GM19240 (cell line): Measurements from ENCODE around the gene UPP2.

Experiments
- DNase-seq: peaks from one replicate; pipeline ENCODE4 v3.0.0; 2011; ENCODE audit warnings: low spot score; ENCODE audit not compliant: insufficient read length

Gene UPP2

GRCh38 chr2:158104903-158105302 is 3.2 kb downstream of the UPP2 start:
- DNase-seq, result no peak

- no peak for DNase-seq
These were observed 11.3 kb downstream of the UPP2 start for GRCh38 chr2:158112992-158113391.

DNA sequence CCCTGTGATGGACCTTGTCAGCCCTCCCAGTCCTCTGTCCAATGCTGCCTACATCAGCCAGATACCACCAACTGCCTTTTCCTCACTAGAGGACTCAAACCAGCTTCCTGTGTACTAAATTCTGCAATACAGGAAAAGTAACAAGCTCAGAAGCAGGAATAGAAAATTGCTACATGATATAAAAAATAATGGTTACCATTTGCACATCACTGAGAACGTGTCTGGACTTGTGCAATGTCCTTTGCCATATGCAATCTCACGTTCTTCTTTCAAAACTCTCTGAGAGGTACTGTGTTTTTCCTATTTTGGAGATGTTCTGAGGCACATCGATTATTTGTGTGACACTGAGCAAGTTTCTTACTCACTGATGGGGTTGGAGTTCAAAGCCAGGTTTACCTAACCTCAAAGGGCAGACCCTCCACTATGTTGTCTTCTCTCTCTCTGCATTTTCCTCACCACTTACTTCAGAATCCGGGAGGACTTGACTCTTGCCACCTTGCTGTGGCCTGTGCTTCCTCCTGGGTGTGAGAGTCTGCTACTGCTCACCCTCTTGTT is 12.1 kb downstream of the UPP2 start:
- DNase-seq, result no peak

- DNase-seq, result no peak
These were observed 12.8 kb downstream of the UPP2 start for GRCh38 chr2:158114516-158114915.

DNA sequence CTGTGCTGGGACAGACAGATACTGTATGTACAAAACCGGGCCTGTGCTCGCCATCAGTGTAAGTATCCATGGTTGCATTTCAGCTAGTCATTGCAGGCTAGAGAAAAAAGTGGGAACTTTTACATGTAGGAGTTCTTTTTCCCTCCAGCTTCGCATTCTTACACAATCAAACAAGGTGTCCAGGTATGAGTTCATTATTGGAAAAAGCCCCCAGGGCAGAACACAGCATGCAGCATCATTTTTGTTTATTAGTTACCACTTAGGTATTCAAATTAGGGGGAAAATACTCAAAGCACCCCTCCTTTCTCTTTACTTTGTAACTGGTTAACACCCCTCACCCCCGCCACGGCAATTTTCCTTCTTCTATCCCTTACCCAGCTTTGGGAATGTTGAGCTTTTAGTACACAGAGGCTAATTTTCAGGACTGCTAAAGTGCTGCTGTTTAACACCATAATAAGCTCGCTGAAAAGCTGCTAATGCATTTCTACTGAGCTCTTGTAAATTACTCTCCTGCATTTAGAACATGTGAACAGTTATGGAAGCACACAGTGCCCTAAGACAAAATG is 13.6 kb downstream of the UPP2 start:
- no peak for DNase-seq

- no peak for DNase-seq
These were observed 15.3 kb downstream of the UPP2 start for GRCh38 chr2:158116936-158117335.

DNA sequence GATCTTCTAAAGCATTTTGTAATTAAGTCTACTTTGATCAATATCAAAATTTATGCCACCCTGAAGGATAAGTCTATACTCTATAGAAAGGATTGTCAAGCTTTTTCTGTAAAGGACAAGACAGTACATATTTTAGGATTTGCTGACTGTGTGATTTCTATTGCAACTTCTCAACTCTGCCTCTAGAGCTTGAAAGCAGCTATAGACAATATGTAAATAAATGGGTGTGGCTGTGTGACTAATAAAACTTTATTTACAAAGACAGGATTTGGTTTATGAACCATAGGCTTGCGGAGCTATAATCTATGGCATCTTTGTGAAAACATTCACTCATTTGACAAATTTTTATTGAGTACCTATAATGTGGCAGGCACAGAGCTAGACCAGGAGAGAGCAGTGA is 18.4 kb downstream of the UPP2 start:
- DNase-seq, result no peak

DNA sequence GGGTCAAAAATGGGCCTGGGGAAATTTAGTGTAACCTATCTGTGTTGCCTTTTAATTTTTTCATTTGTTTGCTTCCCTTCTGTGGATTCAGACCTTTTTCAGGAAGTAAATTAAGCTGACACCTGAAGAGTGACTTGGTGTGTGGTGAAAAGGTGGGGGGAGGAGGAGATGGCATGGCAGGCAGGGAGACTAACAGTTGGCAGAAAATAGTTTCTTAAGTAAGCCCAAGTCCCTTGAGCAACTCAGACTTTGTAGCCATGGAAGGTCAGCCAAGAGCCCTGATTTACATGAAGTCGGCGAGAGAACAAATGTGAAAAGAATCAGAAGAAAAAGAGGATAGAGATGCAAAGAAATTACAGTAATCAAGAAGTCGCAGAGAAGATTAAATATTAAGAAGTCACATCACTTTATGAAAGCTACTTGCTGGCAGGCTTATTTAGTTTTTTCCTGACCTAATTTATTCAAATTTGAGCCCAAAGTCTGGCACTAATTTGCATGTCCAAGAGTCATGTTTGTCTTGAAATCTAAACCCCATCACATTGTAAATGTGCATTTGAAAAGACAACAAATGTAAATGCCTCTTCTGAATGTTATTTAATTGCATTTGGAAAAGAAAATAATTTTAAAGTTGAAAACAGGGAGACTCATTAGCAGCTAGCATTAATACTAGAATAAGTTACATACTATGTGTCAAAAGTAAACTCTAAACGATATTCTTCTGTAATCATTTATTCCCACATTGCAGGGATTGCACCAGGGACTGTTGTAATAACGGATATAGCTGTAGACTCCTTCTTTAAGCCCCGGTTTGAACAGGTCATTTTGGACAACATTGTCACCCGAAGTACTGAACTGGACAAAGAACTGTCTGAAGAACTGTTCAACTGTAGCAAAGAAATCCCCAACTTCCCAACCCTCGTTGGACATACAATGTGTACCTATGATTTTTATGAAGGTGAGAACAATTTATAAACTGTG is 19.3 kb downstream of the UPP2 start:
- no peak for DNase-seq

GRCh38 chr2:158124896-158125295 is 23.2 kb downstream of the UPP2 start:
- no peak for DNase-seq

DNA sequence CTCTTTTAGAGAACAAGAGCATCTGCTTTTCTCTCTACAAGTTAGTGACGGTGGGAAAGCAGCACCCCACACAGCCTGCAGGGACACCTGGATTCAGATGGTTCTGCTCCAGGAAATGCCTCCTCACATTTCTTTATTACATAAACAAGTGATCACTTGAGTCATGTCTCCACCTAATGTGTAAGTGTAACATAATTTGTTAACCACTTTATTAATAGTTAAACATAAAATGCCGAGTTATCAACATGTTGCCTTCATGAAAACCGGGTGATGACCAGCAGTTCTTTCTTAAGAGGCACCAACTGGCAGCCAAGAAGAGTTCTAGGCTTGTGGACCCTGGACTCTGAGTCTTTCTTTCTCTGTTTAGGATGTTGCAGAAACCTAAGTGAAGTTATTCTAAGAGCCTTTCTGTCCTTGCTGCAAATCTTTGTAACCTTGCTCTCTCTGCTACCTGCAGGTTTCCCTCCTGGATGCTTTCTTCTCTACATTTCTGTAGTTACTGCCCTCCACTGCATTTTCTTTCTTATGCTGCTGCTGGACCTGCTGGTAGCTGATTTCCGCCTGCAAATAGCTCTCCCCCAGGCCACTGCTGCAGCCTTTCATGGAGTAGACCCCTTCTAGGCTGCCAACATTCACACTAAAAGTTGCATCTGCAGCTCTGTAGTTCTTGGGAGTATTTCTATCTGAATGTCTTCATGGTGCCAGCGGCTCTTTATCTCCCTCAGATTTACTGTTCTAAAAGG is 24.3 kb downstream of the UPP2 start:
- DNase-seq, result no peak

GRCh38 chr2:158127380-158127804 is 25.7 kb downstream of the UPP2 start:
- no peak for DNase-seq

GRCh38 chr2:158128168-158128973 is 26.7 kb downstream of the UPP2 start:
- DNase-seq, result no peak

DNA sequence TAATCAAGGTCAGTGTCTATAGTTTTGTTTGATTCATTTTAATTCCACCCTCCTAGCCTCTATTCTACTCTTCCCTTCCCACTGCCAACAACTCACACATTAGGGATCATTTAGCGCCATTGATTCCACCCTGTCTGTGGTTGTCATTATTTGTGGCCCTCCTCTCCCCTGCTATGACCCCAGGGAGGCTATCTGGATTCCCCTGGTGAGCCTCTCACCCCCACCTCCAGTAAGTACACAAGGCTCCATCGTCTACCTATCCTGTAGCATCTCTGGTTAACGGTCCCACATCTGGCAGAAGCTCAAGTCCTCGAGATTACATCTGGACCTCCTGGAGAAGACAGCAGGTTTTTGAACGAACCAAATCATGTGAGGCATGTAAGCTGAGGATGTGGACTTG is 27.4 kb downstream of the UPP2 start:
- DNase-seq, result no peak

DNA sequence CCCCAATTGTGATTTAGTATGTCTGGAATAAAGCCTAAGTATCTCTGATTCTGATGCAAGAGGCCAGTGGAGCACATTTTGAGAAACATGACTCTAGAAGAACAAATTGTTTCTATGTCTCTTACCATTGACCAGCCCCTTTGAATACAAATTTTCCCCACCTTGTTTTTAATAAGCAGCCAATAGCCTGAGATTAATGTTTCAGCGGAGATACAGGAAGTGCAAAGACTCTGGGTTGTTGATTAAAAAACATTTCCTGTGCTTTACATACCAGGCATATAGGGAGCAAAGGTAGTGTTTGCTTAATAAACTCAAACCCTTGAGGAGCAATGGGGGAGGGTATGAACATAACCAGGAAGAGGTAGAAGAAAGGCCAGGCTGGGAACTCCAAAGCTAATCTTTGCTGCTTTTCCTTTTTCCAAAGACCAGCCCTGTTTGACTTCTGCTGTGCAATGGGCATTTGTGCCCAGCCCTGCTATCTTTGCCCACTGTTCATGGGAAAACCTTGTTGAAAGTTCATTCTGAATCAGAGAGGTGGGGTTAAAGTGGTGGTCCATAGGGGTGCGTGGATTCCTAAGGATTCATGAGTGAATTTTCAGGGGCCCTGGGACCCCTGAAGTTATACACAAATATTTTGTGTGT is 29.3 kb downstream of the UPP2 start:
- DNase-seq, result no peak

DNA sequence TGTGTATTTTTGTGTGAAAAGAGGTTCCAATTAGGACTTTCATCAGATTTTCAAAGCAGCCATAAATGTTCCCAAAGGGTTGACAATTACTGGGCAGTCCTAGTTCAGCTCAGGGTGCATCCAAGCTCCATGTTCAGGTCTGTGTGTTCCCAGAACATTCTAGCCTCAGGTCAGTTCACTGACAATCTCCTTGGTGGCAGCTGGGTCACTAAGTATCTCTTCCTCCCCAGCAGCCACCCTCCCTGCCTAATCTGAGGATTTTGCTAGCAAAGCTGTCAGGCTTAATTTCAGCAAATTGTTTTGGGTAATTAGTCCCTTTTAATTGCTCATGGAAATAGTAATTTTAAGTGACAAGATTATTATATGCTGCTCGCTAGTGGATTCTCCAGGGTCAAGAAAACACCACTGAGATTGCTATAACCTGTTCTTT is 29.8 kb downstream of the UPP2 start:
- no peak for DNase-seq

DNA sequence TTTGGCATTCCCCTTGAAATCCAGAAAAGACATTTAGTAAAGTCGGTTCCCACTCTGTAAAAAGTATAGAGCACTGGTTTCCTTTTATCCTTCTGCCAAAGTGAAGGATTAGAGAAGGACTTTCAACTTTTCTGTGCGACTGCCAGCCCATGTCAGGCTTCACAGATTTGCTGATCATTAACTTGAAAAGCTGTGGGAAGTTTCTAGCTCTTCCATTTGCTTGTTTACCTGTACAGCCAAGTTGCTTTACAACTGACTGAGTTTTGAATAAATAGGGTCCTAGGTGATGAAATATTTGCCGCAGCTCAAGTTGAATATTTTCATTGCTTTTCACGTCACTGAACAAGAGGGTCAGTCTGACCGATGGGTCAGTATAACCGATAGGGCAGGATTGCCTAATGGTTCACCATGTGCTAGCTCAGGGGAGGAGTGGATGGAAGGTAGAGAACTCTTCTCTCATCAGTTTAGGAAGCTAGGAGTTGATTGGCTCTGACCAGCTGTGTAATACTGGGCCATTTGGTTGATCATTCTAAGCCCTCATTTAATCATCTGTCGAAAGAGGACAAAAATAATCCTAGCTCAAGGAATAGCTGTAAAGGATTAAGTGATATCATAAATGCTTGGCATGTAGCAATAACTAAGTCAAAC is 30.4 kb downstream of the UPP2 start:
- DNase-seq, result no peak

- no peak for DNase-seq
These were observed 32.4 kb downstream of the UPP2 start for GRCh38 chr2:158134055-158134454.

DNA sequence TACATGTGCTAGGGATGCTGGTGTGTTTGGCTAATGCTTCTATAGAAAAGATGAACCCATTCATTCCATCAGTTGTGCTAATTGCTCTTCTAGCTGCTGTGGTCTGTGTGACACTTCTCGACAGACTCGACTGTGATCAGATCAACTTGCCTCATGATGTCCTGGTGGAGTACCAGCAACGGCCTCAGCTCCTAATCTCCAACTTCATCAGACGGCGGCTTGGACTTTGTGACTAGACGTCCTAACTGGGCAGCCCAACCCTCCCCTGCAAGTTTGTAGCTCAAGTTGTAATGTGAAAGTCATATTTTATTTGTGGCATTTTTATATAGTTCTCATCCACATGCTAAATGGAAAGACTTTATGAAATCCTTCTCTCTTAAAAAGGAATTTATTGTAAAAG is 33.0 kb downstream of the UPP2 start:
- no peak for DNase-seq

DNA sequence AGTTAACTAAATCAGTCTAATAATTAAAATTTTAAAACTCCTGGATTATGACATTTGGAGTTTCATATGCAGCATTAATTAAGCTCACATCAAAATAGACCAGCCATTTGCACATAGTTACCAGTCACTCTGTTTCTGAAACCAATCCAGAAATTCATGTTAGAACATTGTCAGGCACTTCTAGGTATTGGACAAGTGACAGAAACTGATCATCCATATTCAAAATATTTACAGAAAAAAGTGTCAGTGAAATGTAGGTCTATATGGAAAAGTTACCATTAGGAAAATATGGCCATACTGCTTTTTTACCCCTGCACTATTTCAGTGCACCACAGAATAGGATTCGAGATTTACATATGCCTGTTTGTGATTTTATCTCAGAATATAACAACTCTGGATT is 33.4 kb downstream of the UPP2 start:
- DNase-seq, result no peak

DNA sequence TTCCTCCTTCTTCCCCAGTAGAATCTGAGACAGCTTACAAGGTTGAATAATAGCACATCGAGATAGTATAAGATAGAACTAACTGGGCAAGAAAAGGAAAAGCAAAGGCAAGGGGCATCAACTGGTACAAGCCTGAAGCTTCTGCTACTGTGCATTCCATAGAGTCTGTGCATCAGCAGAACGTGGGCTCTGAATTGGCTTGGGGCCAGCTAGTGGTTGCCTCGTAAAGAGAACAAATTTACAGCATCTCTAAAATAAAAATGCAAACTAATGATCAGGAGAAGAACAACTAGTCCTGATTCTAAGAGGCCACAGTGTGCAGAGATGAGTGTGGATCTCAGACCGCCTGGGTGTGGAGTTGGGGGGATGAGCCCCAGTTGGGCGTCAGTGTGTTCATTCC is 36.6 kb downstream of the UPP2 start:
- no peak for DNase-seq
